ENCODE results near the gene PRCC.
"Not testable (repeated sequence)": the region's sequence is repeated elsewhere in the genome, so short reads cannot be mapped to it uniquely, and the experiment has no call there.

Gene PRCC

DNA sequence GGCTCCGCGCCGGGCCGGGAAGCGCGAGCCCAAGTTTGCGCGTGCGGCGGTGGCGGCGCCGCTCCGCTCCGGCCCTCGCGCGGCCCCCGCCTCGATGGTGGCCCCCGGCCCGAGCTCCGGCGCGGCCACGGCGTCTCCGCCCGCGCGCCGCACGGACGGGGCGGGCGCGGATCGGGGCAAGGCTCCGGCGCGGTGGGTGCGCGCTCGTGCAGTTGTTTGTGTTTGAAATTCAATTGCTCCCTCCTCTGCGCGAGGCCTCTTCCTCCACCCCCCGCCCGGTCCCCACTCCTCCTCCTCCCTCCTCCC is 15.9 kb upstream of the PRCC start, which contains the start of gene HDGF:
Gene HDGF, minus strand, starts transcription at position 225 of the 306 bp plus-strand sequence. CDS start 246 bp downstream, outside the sequence.
- Histone ChIP-seq H3K27me3 (ENCODE audit: insufficient read depth, low read length) (no peaks in the 10 kb centered on the region), H2AFZ (ENCODE audit: low read length, unreplicated experiment) (peak within 1 kb of the TSS; percentile 84), H3K79me2 (ENCODE audit: control insufficient read depth, insufficient read depth, low read length, unreplicated experiment) (peaks cover 63% of the 10 kb centered on the region), H3K4me1 (ENCODE audit: control insufficient read depth, insufficient read depth, low read length, unreplicated experiment) (peaks cover 37% of the 10 kb centered on the region), H3K27ac (ENCODE audit: low read depth, low read length) (peak within 1 kb of the TSS; percentile 100), H3K4me3 (ENCODE audit: low read depth, low read length) (peak within 1 kb of the TSS; percentile 99), H3K36me3 (ENCODE audit: insufficient read depth, low read length) (no peaks in the 10 kb centered on the region)

DNA sequence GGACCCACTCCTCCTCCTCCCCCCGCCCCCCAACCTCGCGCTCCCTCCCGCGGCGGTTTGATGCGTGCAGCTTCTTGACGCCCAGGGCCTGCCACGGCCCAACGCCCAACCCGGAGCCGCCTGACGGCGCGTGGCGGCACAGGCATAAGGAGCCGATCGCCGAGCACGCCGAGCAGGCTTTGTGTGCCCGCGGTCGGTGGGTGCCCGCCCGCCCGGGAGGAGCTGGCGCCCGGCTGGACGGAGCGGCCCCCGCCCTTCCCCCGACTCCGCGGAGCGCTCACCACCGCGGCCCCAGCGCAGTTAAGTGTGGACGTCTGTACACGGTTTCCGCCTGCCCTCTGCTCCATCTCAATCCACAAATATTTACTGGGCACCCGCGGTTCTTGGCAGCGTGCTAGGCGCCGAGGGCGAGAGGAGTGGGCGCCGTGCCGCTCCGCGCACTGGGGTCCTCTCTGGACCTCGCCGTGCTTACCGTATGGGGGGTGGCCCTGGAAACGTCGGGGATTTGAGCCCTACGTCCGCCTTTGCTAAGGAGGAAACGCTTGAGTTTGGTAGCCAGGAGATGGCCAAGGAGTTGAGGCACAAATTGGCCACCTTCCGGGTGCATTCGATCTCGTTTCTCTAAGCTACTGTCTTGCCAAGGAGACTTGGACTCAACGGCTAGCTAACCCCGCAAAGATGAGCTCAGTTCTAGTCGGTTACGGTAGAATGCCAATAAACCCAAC is 15.4 kb upstream of the PRCC start:
- Histone ChIP-seq H3K4me1 (ENCODE audit: control insufficient read depth, insufficient read depth, low read length, unreplicated experiment) (peaks cover 36% of the 10 kb centered on the region), H2AFZ (ENCODE audit: low read length, unreplicated experiment) (peak overlapping the region; percentile 84), H3K79me2 (ENCODE audit: control insufficient read depth, insufficient read depth, low read length, unreplicated experiment) (peaks cover 58% of the 10 kb centered on the region), H3K27ac (ENCODE audit: low read depth, low read length) (peak overlapping the region; percentile 100), H3K27me3 (ENCODE audit: insufficient read depth, low read length) (no peaks in the 10 kb centered on the region), H3K4me3 (ENCODE audit: low read depth, low read length) (peak overlapping the region; percentile 99), H3K36me3 (ENCODE audit: insufficient read depth, low read length) (no peaks in the 10 kb centered on the region)

DNA sequence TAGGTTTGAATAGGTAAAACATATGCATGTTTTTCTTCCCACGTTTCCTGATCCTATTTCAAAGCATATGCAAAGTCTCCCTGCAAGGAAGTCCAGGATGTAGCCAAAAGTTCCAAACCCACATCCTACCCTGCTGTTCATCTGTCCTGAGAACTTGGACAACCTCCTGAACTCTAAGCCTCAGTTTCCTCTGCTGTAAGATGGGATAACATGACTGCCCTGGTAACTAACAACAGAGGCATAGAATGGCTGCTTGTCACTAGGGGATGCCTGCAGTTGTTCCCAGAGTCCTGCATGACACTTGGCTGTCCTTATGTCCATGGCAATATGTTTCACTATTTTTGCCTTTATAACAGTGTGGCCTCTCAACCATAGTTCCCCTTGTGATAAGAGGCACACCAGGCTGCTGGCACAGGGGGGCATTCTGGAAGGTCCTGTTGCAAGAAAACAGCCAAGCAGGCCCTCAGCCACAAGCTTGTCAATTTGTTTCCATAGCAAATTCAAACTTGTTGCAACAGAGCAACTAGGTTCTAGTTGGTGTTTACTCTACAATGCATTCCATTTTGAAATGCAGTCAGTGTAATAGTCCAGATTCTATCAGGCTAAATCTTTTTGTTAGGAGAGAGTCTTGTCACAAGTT is 14.4 kb upstream of the PRCC start:
- H3K36me3 ChIP-seq (ENCODE audit: insufficient read depth, low read length) = no peaks in the 10 kb centered on the region
- peak overlapping the region; percentile 99 for H3K4me3 ChIP-seq (ENCODE audit: low read depth, low read length)
- H3K27ac ChIP-seq (ENCODE audit: low read depth, low read length) = no peak overlapping the region
- H3K27me3 ChIP-seq (ENCODE audit: insufficient read depth, low read length) = no peaks in the 10 kb centered on the region
- peaks cover 27% of the 10 kb centered on the region for H3K4me1 ChIP-seq (ENCODE audit: control insufficient read depth, insufficient read depth, low read length, unreplicated experiment)
- no peak overlapping the region for H2AFZ ChIP-seq (ENCODE audit: low read length, unreplicated experiment)
- peaks cover 49% of the 10 kb centered on the region for H3K79me2 ChIP-seq (ENCODE audit: control insufficient read depth, insufficient read depth, low read length, unreplicated experiment)

DNA sequence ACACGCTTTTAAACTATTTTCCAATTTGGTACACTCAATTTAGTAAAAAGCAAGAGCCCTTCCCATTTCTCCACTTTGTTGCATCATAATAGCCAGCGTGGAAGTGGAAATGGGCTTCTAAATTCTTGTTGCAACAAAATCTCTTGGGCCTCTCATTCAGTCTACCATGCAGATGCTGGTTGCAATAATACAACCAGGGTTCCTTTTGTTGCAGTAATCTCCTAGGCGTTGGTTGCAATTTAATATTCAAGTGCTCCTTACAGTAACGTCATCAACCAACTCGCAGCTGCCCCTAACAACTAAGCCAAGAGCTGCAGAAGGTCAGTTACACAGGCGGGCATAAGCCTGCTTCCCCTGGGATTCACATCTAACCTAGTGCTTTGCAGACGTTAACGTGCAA is 13.1 kb upstream of the PRCC start:
- no peaks in the 10 kb centered on the region for H3K27me3 ChIP-seq (ENCODE audit: insufficient read depth, low read length)
- H3K4me1 ChIP-seq (ENCODE audit: control insufficient read depth, insufficient read depth, low read length, unreplicated experiment) = peaks cover 15% of the 10 kb centered on the region
- no peak overlapping the region for H3K27ac ChIP-seq (ENCODE audit: low read depth, low read length)
- H3K79me2 ChIP-seq (ENCODE audit: control insufficient read depth, insufficient read depth, low read length, unreplicated experiment) = peaks cover 36% of the 10 kb centered on the region
- no peaks in the 10 kb centered on the region for H3K36me3 ChIP-seq (ENCODE audit: insufficient read depth, low read length)
- H2AFZ ChIP-seq (ENCODE audit: low read length, unreplicated experiment) = no peak overlapping the region
- H3K4me3 ChIP-seq (ENCODE audit: low read depth, low read length) = no peak overlapping the region

DNA sequence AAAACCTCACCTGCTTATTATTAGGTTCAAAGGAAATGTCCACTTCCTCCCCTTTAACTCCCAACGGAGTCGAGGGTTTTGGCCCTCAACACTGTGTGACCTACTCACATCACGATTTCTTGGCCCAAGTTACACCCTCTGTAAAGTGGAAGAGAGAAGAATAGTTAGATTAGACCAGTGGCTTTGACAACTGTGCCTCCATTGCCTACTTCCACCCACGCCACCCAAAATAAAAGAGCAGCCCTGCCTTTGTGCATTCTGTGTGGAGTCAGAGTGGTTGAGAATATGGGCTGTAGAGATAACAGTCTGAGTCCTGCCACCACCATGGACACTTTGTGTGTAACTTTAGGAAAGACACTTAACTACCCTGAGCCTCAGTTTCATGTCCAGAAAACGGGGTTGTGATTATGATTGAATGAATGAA is 11.8 kb upstream of the PRCC start:
- H3K27me3 ChIP-seq (ENCODE audit: insufficient read depth, low read length) = no peaks in the 10 kb centered on the region
- no peak overlapping the region for H2AFZ ChIP-seq (ENCODE audit: low read length, unreplicated experiment)
- no peak overlapping the region for H3K27ac ChIP-seq (ENCODE audit: low read depth, low read length)
- H3K36me3 ChIP-seq (ENCODE audit: insufficient read depth, low read length) = no peaks in the 10 kb centered on the region
- peaks cover 7% of the 10 kb centered on the region for H3K4me1 ChIP-seq (ENCODE audit: control insufficient read depth, insufficient read depth, low read length, unreplicated experiment)
- H3K79me2 ChIP-seq (ENCODE audit: control insufficient read depth, insufficient read depth, low read length, unreplicated experiment) = peaks cover 23% of the 10 kb centered on the region
- no peak overlapping the region for H3K4me3 ChIP-seq (ENCODE audit: low read depth, low read length)

DNA sequence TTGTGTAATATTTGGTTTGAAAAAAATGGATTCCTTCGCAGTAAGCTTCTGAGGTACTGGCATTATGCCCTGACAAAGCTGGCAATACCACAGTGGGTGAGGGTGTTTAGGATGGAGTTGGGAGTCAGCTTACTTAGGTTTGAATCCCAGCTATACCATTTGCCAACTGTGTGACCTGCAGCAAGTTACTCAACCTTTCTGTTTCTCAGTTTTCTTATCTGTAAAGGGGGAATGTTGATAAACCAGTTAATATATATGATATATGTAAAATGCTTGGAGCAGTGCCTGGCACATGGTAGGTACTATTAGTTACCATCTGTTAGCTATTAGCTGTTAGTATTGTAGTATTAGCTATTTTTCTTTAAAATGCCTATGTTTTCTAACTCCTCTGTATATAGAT is 11.0 kb upstream of the PRCC start:
- Histone ChIP-seq H3K27ac (ENCODE audit: low read depth, low read length) (no peak overlapping the region), H3K4me3 (ENCODE audit: low read depth, low read length) (no peak overlapping the region), H2AFZ (ENCODE audit: low read length, unreplicated experiment) (no peak overlapping the region), H3K4me1 (ENCODE audit: control insufficient read depth, insufficient read depth, low read length, unreplicated experiment) (peaks cover 7% of the 10 kb centered on the region), H3K27me3 (ENCODE audit: insufficient read depth, low read length) (no peaks in the 10 kb centered on the region), H3K79me2 (ENCODE audit: control insufficient read depth, insufficient read depth, low read length, unreplicated experiment) (peaks cover 15% of the 10 kb centered on the region), H3K36me3 (ENCODE audit: insufficient read depth, low read length) (no peaks in the 10 kb centered on the region)

DNA sequence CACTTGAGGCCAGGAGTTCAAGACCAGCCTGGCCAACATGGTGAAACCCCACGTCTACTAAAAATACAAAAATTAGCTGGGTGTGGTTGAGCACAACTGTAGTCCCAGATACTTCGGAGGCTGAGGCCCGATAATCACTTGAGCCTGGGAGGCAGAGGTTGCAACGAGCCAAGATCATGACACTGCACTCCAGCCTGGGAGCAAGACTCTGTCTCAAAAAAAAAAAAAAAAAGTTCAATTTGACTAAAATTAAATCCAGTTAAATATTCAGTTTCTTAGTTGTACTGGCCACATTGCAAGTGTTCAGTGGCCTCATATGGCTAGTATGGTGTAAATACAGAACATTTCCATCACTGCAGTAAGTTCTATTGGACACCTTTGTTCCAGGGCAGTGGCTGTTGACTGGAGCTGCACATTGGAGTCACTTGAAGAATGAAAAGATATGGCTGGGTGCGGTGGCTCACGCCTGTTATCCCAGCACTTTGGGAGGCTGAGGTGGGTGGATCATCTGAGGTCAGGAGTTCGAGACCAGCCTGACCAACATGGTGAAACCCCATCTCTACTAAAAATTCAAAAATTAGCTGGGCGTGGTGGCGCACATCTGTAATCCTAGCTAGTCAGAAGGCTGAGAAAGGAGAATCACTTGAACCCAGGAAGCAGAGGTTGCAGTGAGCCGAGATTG is 9.6 kb upstream of the PRCC start:
- not testable (repeated sequence) for H3K36me3 ChIP-seq (ENCODE audit: insufficient read depth, low read length); H3K4me3 ChIP-seq (ENCODE audit: low read depth, low read length); H2AFZ ChIP-seq (ENCODE audit: low read length, unreplicated experiment); H3K27ac ChIP-seq (ENCODE audit: low read depth, low read length); H3K79me2 ChIP-seq (ENCODE audit: control insufficient read depth, insufficient read depth, low read length, unreplicated experiment); H3K27me3 ChIP-seq (ENCODE audit: insufficient read depth, low read length); H3K4me1 ChIP-seq (ENCODE audit: control insufficient read depth, insufficient read depth, low read length, unreplicated experiment)

DNA sequence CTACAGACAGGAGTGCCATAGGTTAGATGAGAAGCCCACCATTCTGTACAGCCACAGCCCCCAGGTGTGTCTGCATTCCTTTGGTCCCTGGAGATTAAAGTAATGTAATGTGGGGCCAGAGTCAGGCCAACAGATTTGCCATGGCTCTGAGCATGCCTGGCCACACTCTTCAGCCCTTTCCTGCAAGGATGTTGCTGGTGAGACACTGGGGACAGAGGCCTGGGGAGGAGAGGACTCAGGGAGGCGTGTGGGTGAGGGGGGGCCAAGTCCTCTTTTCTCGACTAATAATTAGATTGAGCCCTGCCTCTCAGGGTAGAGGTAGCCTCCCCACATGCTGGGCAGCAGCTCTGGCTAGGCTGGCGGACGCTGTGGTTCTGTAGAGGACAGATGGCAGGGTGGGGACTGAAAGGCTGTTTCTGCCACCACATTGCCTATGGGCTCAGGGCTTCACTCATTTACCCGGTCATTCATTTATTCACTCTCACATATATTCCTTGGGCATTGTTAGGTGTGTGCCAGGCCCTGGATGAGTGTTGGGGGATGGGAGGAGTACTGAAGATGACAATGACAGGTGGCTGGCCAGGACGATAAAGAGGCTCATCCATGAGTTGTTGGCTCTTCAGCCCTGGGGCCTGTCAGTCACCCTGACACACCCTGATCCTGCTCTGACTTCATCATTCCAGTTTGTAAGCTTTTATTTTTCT is 7.1 kb upstream of the PRCC start:
- Histone ChIP-seq H3K27me3 (ENCODE audit: insufficient read depth, low read length) (no peaks in the 10 kb centered on the region), H3K36me3 (ENCODE audit: insufficient read depth, low read length) (no peaks in the 10 kb centered on the region), H3K4me3 (ENCODE audit: low read depth, low read length) (no peak overlapping the region), H3K27ac (ENCODE audit: low read depth, low read length) (no peak overlapping the region), H2AFZ (ENCODE audit: low read length, unreplicated experiment) (no peak overlapping the region), H3K79me2 (ENCODE audit: control insufficient read depth, insufficient read depth, low read length, unreplicated experiment) (no peaks in the 10 kb centered on the region), H3K4me1 (ENCODE audit: control insufficient read depth, insufficient read depth, low read length, unreplicated experiment) (no peaks in the 10 kb centered on the region)

DNA sequence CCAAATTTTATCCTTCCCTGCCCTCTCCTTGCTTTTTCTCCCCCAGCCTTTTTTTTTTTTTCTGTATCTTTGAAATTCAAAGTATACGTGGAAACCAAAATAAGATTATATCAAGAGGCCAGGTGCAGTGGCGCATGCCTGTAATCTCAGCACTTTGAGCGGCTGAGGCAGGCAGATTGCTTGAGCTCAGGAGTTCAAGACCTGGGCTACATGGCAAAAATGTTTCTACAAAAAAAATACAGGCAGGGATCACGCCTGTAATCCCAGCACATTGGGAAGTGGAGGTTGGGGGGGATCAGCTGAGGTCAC is 6.6 kb upstream of the PRCC start:
- no peak overlapping the region for H3K4me3 ChIP-seq (ENCODE audit: low read depth, low read length)
- no peaks in the 10 kb centered on the region for H3K27me3 ChIP-seq (ENCODE audit: insufficient read depth, low read length)
- no peak overlapping the region for H3K27ac ChIP-seq (ENCODE audit: low read depth, low read length)
- H3K36me3 ChIP-seq (ENCODE audit: insufficient read depth, low read length) = no peaks in the 10 kb centered on the region
- H3K79me2 ChIP-seq (ENCODE audit: control insufficient read depth, insufficient read depth, low read length, unreplicated experiment) = no peaks in the 10 kb centered on the region
- H2AFZ ChIP-seq (ENCODE audit: low read length, unreplicated experiment) = no peak overlapping the region
- H3K4me1 ChIP-seq (ENCODE audit: control insufficient read depth, insufficient read depth, low read length, unreplicated experiment) = no peaks in the 10 kb centered on the region

DNA sequence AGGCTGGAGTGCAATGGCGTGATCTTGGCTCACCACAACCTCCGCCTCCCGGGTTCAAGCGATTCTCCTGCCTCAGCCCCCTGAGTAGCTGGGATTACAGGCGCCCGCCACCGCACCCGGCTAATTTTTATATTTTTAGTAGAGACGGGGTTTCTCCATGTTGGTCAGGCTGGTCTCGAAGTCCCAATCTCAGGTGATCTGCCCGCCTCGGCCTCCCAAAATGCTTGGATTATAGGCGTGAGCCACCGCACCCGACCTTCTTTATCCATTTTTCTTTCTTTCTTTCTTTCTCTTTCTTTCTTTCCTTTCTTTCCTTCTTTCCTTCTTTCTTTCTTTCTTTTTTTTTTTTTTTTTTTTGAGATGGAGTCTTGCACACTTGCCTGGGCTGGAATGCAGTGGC is 2.2 kb upstream of the PRCC start:
- not testable (repeated sequence) for H3K36me3 ChIP-seq (ENCODE audit: insufficient read depth, low read length); H3K27me3 ChIP-seq (ENCODE audit: insufficient read depth, low read length); H3K4me1 ChIP-seq (ENCODE audit: control insufficient read depth, insufficient read depth, low read length, unreplicated experiment); H3K27ac ChIP-seq (ENCODE audit: low read depth, low read length); H3K4me3 ChIP-seq (ENCODE audit: low read depth, low read length); H2AFZ ChIP-seq (ENCODE audit: low read length, unreplicated experiment)
- H3K79me2 ChIP-seq (ENCODE audit: control insufficient read depth, insufficient read depth, low read length, unreplicated experiment) = peaks cover 29% of the 10 kb centered on the region

All from ACC112 (cell line).